A549 (cell line): Measurements from ENCODE around the gene KCNAB3. TPM values are rescaled to one million over a fixed set of nuclear protein-coding genes. Genes with fewer than 3 reads are reported as not detected.

Experiments used
- ATAC-seq, 2 experiments: fragments of 200-7000 bp in 1 of 2; fragments of >200 bp in 1 of 2; cut with Nextera tagmentation in 1 of 2; cut with Tn5 transposase in 1 of 2; 3 replicates each; pipeline versions ENCODE4 v1.8.0 to v1.9.1; 2018 to 2020; ENCODE audit warnings: mild to moderate bottlenecking in 1 of 2, moderate library complexity in 1 of 2
- CTCF ChIA-PET: fragments of 300-600 bp; sonication (Branson Sonifier 250); formaldehyde crosslinking; extraction: SDS; loops from one replicate; lab custom pipeline; 2021; ENCODE audit warnings: antibody characterized with exemption, inconsistent platforms; lab: Yijun Ruan, JAX
- POLR2A ChIA-PET: fragments of 350-600 bp; formaldehyde crosslinking; extraction: SDS; loops from one replicate; lab custom pipeline; 2021; ENCODE audit warnings: antibody characterized with exemption, inconsistent platforms; lab: Yijun Ruan, JAX
- DNase-seq, 2 experiments: peaks; one replicate each; pipeline versions ENCODE4 v3.0.0 to v3.0.0-alpha.2; 2011 to 2016; ENCODE audit warnings: low read depth in 1 of 2, low spot score in 1 of 2
- FAIRE-seq: peaks from 2 replicates; lab custom pipeline; 2011; peaks lifted over from hg19 to GRCh38; lab: Jason Lieb, UNC
- H3K27ac ChIP-seq, 2 experiments: fragments of >200 bp; sonication (Bioruptor Twin); formaldehyde crosslinking; 3 replicates each; pipeline ENCODE4 v1.5.1; 2016 to 2017
- H3K4me1 ChIP-seq: fragments of >200 bp; sonication (Bioruptor Twin); formaldehyde crosslinking; 3 replicates; pipeline ENCODE4 v1.6.1; 2016
- H3K4me2 ChIP-seq: fragments of >200 bp; sonication (Bioruptor Twin); formaldehyde crosslinking; 3 replicates; pipeline ENCODE4 v1.6.1; 2016
- H3K4me3 ChIP-seq: fragments of >200 bp; sonication (Bioruptor Twin); formaldehyde crosslinking; 3 replicates; pipeline ENCODE4 v1.5.1; 2016
- H3K9me3 ChIP-seq: fragments of >200 bp; sonication (Bioruptor Twin); formaldehyde crosslinking; 3 replicates; pipeline ENCODE4 v1.6.1; 2016
- BCL3 ChIP-seq: fragments of >200 bp; sonication (Bioruptor Twin); formaldehyde crosslinking; IDR thresholded peaks from 3 replicates; pipeline ENCODE4 v1.6.1; 2016
- CBX2 ChIP-seq: fragments of 200-600 bp; sonication (generic); IDR thresholded peaks from 2 replicates; pipeline ENCODE4 v1.6.1; 2016; ENCODE audit warnings: low read depth, mild to moderate bottlenecking, borderline replicate concordance
- CEBPB ChIP-seq, 2 experiments: fragments of >200 bp in 1 of 2; sonication (Bioruptor Twin) in 1 of 2; formaldehyde crosslinking in 1 of 2; IDR thresholded peaks; 2 replicates each; pipeline ENCODE4 v1.6.1; 2012 to 2016
- CHD4 ChIP-seq: fragments of 200-600 bp; sonication (generic); IDR thresholded peaks from 2 replicates; pipeline ENCODE4 v1.6.1; 2016; ENCODE audit warnings: antibody characterized with exemption, mild to moderate bottlenecking, borderline replicate concordance
- ESRRA ChIP-seq: fragments of 150-350 bp; IDR thresholded peaks from 2 replicates; pipeline ENCODE4 v1.6.1; 2014; ENCODE audit warnings: mild to moderate bottlenecking, low read length, borderline replicate concordance
- FOSB ChIP-seq: fragments of 250-450 bp; sonication (Bioruptor Pico); IDR thresholded peaks from 2 replicates; pipeline ENCODE4 v1.5.0; 2020; ENCODE audit warnings: mild to moderate bottlenecking, moderate library complexity
- FOSL2 ChIP-seq, 2 experiments: fragments of 450-650 bp in 1 of 2; fragments of >200 bp in 1 of 2; sonication (Bioruptor Twin) in 1 of 2; formaldehyde crosslinking; IDR thresholded peaks; 2 replicates each; pipeline versions ENCODE4 v1.5.0 to v1.6.1; 2016 to 2020; ENCODE audit warnings: mild to moderate bottlenecking in 1 of 2, moderate library complexity in 1 of 2
- FOXS1 ChIP-seq: fragments of 250-450 bp; sonication (Bioruptor Pico); IDR thresholded peaks from 2 replicates; pipeline ENCODE4 v1.5.0; 2020; ENCODE audit warnings: mild to moderate bottlenecking, moderate library complexity
- HMGXB4 ChIP-seq: fragments of 250-450 bp; sonication (Bioruptor Pico); IDR thresholded peaks from 2 replicates; pipeline ENCODE4 v1.5.0; 2021; ENCODE audit warnings: mild to moderate bottlenecking, moderate library complexity, borderline replicate concordance
- HOXA7 ChIP-seq: fragments of 250-450 bp; sonication (Bioruptor Pico); IDR thresholded peaks from 2 replicates; pipeline ENCODE4 v1.5.0; 2020; ENCODE audit warnings: mild to moderate bottlenecking, moderate library complexity
- HOXB5 ChIP-seq: fragments of 250-450 bp; sonication (Bioruptor Pico); IDR thresholded peaks from 2 replicates; pipeline ENCODE4 v1.5.0; 2020; ENCODE audit warnings: mild to moderate bottlenecking, moderate library complexity
- JUN ChIP-seq, 2 experiments: fragments of >200 bp; sonication (Bioruptor Twin); formaldehyde crosslinking; IDR thresholded peaks; 2 replicates in 1 of 2; 3 replicates in 1 of 2; pipeline ENCODE4 v1.6.1; 2016 to 2017
- MAX ChIP-seq: IDR thresholded peaks from 2 replicates; pipeline ENCODE4 v1.6.1; 2012
- MAZ ChIP-seq: fragments of 150-350 bp; IDR thresholded peaks from 2 replicates; pipeline ENCODE4 v1.6.1; 2014; ENCODE audit warnings: antibody characterized with exemption, low read depth, low read length, borderline replicate concordance
- MYC ChIP-seq: IDR thresholded peaks from 2 replicates; pipeline ENCODE4 v1.6.1; 2012; ENCODE audit warnings: mild to moderate bottlenecking, inconsistent platforms, low read length, improper control_type of control experiment, borderline replicate concordance
- NFE2L2 ChIP-seq: fragments of 150-350 bp; conservative IDR thresholded peaks from 2 replicates; pipeline ENCODE4 v1.6.1; 2014; ENCODE audit warnings: low read length
- NPAS2 ChIP-seq: fragments of 250-450 bp; sonication (Bioruptor Pico); IDR thresholded peaks from 2 replicates; pipeline ENCODE4 v1.8.0; 2022; ENCODE audit warnings: mild to moderate bottlenecking, moderate library complexity, borderline replicate concordance
- NR3C1 ChIP-seq: fragments of >200 bp; sonication (Bioruptor Twin); formaldehyde crosslinking; IDR thresholded peaks from 3 replicates; pipeline ENCODE4 v1.6.1; 2017
- REST ChIP-seq: fragments of 200-600 bp; sonication (generic); IDR thresholded peaks from 2 replicates; pipeline ENCODE4 v1.6.1; 2016; ENCODE audit warnings: antibody characterized with exemption, mild to moderate bottlenecking, moderate library complexity
- TFCP2L1 ChIP-seq: fragments of 250-450 bp; sonication (Bioruptor Pico); IDR thresholded peaks from 2 replicates; pipeline ENCODE4 v1.5.0; 2021; ENCODE audit warnings: mild to moderate bottlenecking
- ZFP36 ChIP-seq: fragments of 450-650 bp; IDR thresholded peaks from 2 replicates; pipeline ENCODE4 v1.6.1; 2014; ENCODE audit warnings: borderline replicate concordance; ENCODE audit not compliant: partially characterized antibody
- WGBS: methylation state at CpG from one replicate; pipeline ENCODE4 v1.1.6; 2017; ENCODE audit errors: missing lambda C conversion rate; 5-methylcytosine and 5-hydroxymethylcytosine counted together
- polyA plus RNA-seq, 4 experiments: library from polyadenylated mRNA; depleted of rRNA in 3 of 4; stranded (reverse); fragments of >200 nt; fragmentation: RNase III in 1 of 4; extraction: RNeasy Plus Mini Kit Qiagen cat#74134 plus additional on column Dnase treatment in 1 of 4; gene quantifications; 2 replicates in 3 of 4; 3 replicates in 1 of 4; pipeline ENCODE4 v1.2.3, GENCODE V29; 2011 to 2017

The KCNAB3 gene
- polyA plus RNA-seq, 2 of the 4 experiments (the other 2 are of a cell fraction): 2.7 to 3.2 TPM

- no peak for TF ChIP-seq FOSB (CRISPR knock-in tag)
- no peak for TF ChIP-seq CEBPB (IDR thresholded peaks at IDR 0.05)
Observed at GRCh38 chr17:7894866-7895265, 34.8 kb downstream of the KCNAB3 start (continued).

GRCh38 chr17:7894226-7894625 is 35.4 kb downstream of the KCNAB3 start:
- ChIA-PET CTCF (interaction anchor here (0.8 to 15.1 kb wide), 7 partner anchors 17 to 163 kb away, joined by 3 to 339 read pairs (median 5); no protein-coding TSS in a partner anchor), POLR2A (no interaction called here)
- H3K4me2 ChIP-seq: no peak overlapping the region
- no peak for ATAC-seq
- H3K4me1 ChIP-seq: peaks cover 8% of the 10 kb centered on the region
- 90% methylated on average over 9 of the region's 9 CpGs for WGBS
- no peak for FAIRE-seq
- no peak for DNase-seq
- no peak for TF ChIP-seq HOXA7 (CRISPR knock-in tag)
- TF ChIP-seq ZFP36: no peak
- no peak for TF ChIP-seq JUN (IDR thresholded peaks at IDR 0.05)
- TF ChIP-seq CEBPB (IDR thresholded peaks at IDR 0.05): no peak
- no peak for TF ChIP-seq TFCP2L1 (CRISPR knock-in tag)
- no peak for TF ChIP-seq NFE2L2
- TF ChIP-seq FOSL2 (IDR thresholded peaks at IDR 0.05): no peak
- no peak for TF ChIP-seq FOSL2 (CRISPR knock-in tag; IDR thresholded peaks at IDR 0.05)
- no peak for TF ChIP-seq CHD4
- no peak for TF ChIP-seq ESRRA
- no peak for TF ChIP-seq CBX2
- TF ChIP-seq MAZ: no peak
- no peak for TF ChIP-seq HMGXB4 (CRISPR knock-in tag)
- no peak overlapping the region for H3K27ac ChIP-seq
- no peak overlapping the region for H3K4me3 ChIP-seq
- no peaks in the 10 kb centered on the region for H3K9me3 ChIP-seq

- WGBS: 89% methylated on average over 13 of the region's 15 CpGs
Observed at GRCh38 chr17:7893187-7893880, 36.3 kb downstream of the KCNAB3 start.

More at GRCh38 chr17:7893187-7893880, 36.3 kb downstream of the KCNAB3 start:
- no peak overlapping the region for H3K4me3 ChIP-seq
- ChIA-PET CTCF (interaction anchor here (1.1 to 2.2 kb wide), 4 partner anchors 20 to 97 kb away, joined by 3 to 5 read pairs (median 5); no protein-coding TSS in a partner anchor), POLR2A (no interaction called here)
- H3K4me1 ChIP-seq: peaks cover 17% of the 10 kb centered on the region
- ATAC-seq: no peak
- no peak overlapping the region for H3K4me2 ChIP-seq
- no peaks in the 10 kb centered on the region for H3K9me3 ChIP-seq
- TF ChIP-seq BCL3 (no peak), REST (no peak), MAX (no peak), MYC (no peak), TFCP2L1 (CRISPR knock-in tag) (no peak), NPAS2 (no peak), ZFP36 (no peak), CEBPB (IDR thresholded peaks at IDR 0.05) (no peak), HOXB5 (CRISPR knock-in tag) (no peak), FOXS1 (CRISPR knock-in tag) (no peak), NR3C1 (no peak)
- FAIRE-seq: no peak
- no peak overlapping the region for H3K27ac ChIP-seq
- no peak for DNase-seq
